GM04504 (cell line): Measurements from ENCODE around the gene ANK3.

Source experiments
- DNase-seq: peaks from one replicate; pipeline ENCODE4 v3.0.0-alpha.2; 2012; ENCODE audit warnings: low read depth

Gene ANK3

GRCh38 chr10:60280475-60280874, 109.2 kb downstream of the ANK3 start:
- DNase-seq = no peak

- no peak for DNase-seq
Measured at GRCh38 chr10:60277656-60278055, 112.0 kb downstream of the ANK3 start.

GRCh38 chr10:60276232-60276631, 113.4 kb downstream of the ANK3 start:
- DNase-seq = no peak

- no peak for DNase-seq
Measured at GRCh38 chr10:60271319-60272040, 118.2 kb downstream of the ANK3 start.

- DNase-seq = no peak
Measured at GRCh38 chr10:60270426-60270825, 119.2 kb downstream of the ANK3 start.

GRCh38 chr10:60267802-60268201, 121.9 kb downstream of the ANK3 start:
- DNase-seq = no peak

GRCh38 chr10:60266513-60266912, 123.2 kb downstream of the ANK3 start:
- DNase-seq = no peak

- DNase-seq = no peak
Measured at GRCh38 chr10:60262647-60263126, 127.0 kb downstream of the ANK3 start.

GRCh38 chr10:60260321-60260720, 129.4 kb downstream of the ANK3 start:
- DNase-seq = no peak

GRCh38 chr10:60258429-60258797, 131.3 kb downstream of the ANK3 start:
- DNase-seq = no peak

GRCh38 chr10:60257767-60258428, 131.8 kb downstream of the ANK3 start:
- DNase-seq = no peak

GRCh38 chr10:60254776-60255175, 134.9 kb downstream of the ANK3 start:
- DNase-seq = no peak

- no peak for DNase-seq
Measured at GRCh38 chr10:60253484-60253883, 136.2 kb downstream of the ANK3 start.

- no peak for DNase-seq
Measured at GRCh38 chr10:60252688-60253087, 137.0 kb downstream of the ANK3 start.

- DNase-seq = no peak
Measured at GRCh38 chr10:60246382-60246781, 143.3 kb downstream of the ANK3 start.

- DNase-seq = no peak
Measured at GRCh38 chr10:60239228-60239627, 150.4 kb downstream of the ANK3 start.

GRCh38 chr10:60238759-60239100, 150.9 kb downstream of the ANK3 start:
- no peak for DNase-seq

- no peak for DNase-seq
Measured at GRCh38 chr10:60237977-60238758, 151.5 kb downstream of the ANK3 start.

GRCh38 chr10:60236869-60237524, 152.7 kb downstream of the ANK3 start:
- no peak for DNase-seq

GRCh38 chr10:60235001-60235400, 154.7 kb downstream of the ANK3 start:
- no peak for DNase-seq

GRCh38 chr10:60234551-60234950, 155.1 kb downstream of the ANK3 start:
- DNase-seq = no peak

GRCh38 chr10:60230892-60231291, 158.8 kb downstream of the ANK3 start:
- DNase-seq = no peak
